K562 (cell line): ENCODE measurements around the gene CACNA1I. TPM values are rescaled to one million over a fixed set of nuclear protein-coding genes. Genes with fewer than 3 reads are reported as not detected.
A peak's percentile ranks its signal among the peaks of the same experiment; 100 is the strongest.

Experiments
- CUX1 ChIP-seq: fragments of 200-800 bp; sonication (Bioruptor generic); IDR thresholded peaks from 2 replicates; pipeline ENCODE4 v1.6.1; 2016; ENCODE audit warnings: missing genetic modification characterization, missing compliant biosample characterization
- EWSR1 ChIP-seq: fragments of 450-650 bp; IDR thresholded peaks from 2 replicates; pipeline ENCODE4 v1.6.1; 2018; ENCODE audit warnings: borderline replicate concordance, mild to moderate bottlenecking, low read depth, moderate library complexity; ENCODE audit not compliant: partially characterized antibody
- GTF2B ChIP-seq: IDR thresholded peaks from 2 replicates; pipeline ENCODE4 v1.6.1; 2011; ENCODE audit not compliant: insufficient read length; ENCODE audit errors: extremely low read depth
- ZBTB40 ChIP-seq, 2 experiments: fragments of 450-650 bp in 1 of 2; sonication (generic) in 1 of 2; formaldehyde crosslinking in 1 of 2; IDR thresholded peaks; 2 replicates each; pipeline versions ENCODE4 v1.7.1 to v1.9.0; 2016 to 2022; ENCODE audit warnings: inconsistent platforms in 1 of 2, mild to moderate bottlenecking in 1 of 2, missing genetic modification reagents in 1 of 2
- ZBTB43 ChIP-seq: sonication (generic); formaldehyde crosslinking; IDR thresholded peaks from 2 replicates; pipeline ENCODE4 v1.8.0; 2023; ENCODE audit warnings: mild to moderate bottlenecking, missing genetic modification reagents
- ZNF699 ChIP-seq: fragments of 250-450 bp; sonication (Bioruptor Pico); IDR thresholded peaks from 2 replicates; pipeline ENCODE4 v1.8.0; 2021; ENCODE audit warnings: mild to moderate bottlenecking, moderate library complexity; ENCODE audit not compliant: insufficient replicate concordance
- polyA plus RNA-seq, 8 experiments: library from polyadenylated mRNA; depleted of rRNA in 4 of 8; stranded (reverse) in 5 of 8; unstranded in 3 of 8; fragments of >200 nt; fragmentation: Nextera tagmentation in 2 of 8; fragmentation: Illumina TruSeq in 1 of 8; extraction: Ambion mirVana in 2 of 8; extraction: Trizol in 1 of 8; gene quantifications; 2 replicates each; pipeline versions ENCODE4 v1.2.1 to v1.2.3, GENCODE V29; 2011 to 2014; ENCODE audit warnings: inconsistent platforms in 1 of 8, missing spikeins in 1 of 8
- total RNA-seq, 7 experiments: library from RNA; depleted of rRNA in 6 of 7; stranded (reverse); fragments of >200 nt in 6 of 7; fragmentation: Illumina TruSeq in 2 of 7; extraction: Trizol in 2 of 7; gene quantifications; 2 replicates each; pipeline versions ENCODE4 v1.2.1 to v1.2.3, GENCODE V29; 2011 to 2021; ENCODE audit warnings: low replicate concordance in 1 of 7

The CACNA1I gene
- total and polyA plus RNA-seq, 9 of the 15 experiments (the other 6 are each of a cell fraction or from before 2014, with no cell fraction given), result 0.01 to 0.79 (median 0.32) TPM; not detected in 1

- peak; percentile 97 for TF ChIP-seq ZBTB40 (IDR thresholded peaks at IDR 0.05)
- TF ChIP-seq ZBTB40 (CRISPR knock-in tag; IDR thresholded peaks at IDR 0.05), result no peak
- no peak for TF ChIP-seq ZNF699 (CRISPR knock-in tag)
- no peak for TF ChIP-seq EWSR1
- TF ChIP-seq ZBTB43 (CRISPR knock-in tag), result 0 out of 2 replicates have a peak, but pooled peaks have one; percentile 52
- TF ChIP-seq CUX1 (CRISPR knock-in tag), result no peak
- TF ChIP-seq GTF2B, result no peak
Observed at GRCh38 chr22:39532215-39533073, 38.1 kb upstream of the CACNA1I start, which contains the start of gene RPS19BP1 (continued).
